GM19023 (cell line): Measurements from ENCODE around the gene CSNK2A1.

Source experiments
- ATAC-seq: cut with Tn5 transposase; IDR thresholded peaks from one replicate; pipeline ENCODE4 v1.9.1; 2021; ENCODE audit warnings: mild to moderate bottlenecking, moderate library complexity; ENCODE audit not compliant: unreplicated experiment

CSNK2A1 gene

GRCh38 chr20:568097-568652, 24.6 kb upstream of the CSNK2A1 start:
- no peak for ATAC-seq

- no peak for ATAC-seq
Measured at GRCh38 chr20:564192-564591, 20.6 kb upstream of the CSNK2A1 start.

DNA sequence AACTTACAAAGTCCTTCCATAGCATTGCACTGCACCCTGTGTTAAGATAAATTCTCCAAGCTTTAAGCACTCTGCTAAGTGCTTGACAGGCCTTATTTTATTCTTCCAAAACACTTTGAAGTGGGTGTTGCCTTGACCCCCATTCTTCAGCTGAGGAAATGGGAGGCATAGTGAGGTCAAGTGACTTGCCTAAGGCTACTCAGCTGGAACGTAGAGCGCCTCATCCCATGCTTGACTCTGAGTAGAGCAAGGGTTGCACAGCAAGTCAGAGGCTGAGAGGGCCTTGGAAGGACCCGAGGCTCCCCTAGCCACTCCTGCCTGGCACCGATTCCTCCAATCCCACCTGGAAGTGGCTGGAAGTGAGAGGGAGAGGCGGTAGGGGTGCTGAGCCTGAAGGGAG, 19.6 kb upstream of the CSNK2A1 start:
- ATAC-seq: no peak

DNA sequence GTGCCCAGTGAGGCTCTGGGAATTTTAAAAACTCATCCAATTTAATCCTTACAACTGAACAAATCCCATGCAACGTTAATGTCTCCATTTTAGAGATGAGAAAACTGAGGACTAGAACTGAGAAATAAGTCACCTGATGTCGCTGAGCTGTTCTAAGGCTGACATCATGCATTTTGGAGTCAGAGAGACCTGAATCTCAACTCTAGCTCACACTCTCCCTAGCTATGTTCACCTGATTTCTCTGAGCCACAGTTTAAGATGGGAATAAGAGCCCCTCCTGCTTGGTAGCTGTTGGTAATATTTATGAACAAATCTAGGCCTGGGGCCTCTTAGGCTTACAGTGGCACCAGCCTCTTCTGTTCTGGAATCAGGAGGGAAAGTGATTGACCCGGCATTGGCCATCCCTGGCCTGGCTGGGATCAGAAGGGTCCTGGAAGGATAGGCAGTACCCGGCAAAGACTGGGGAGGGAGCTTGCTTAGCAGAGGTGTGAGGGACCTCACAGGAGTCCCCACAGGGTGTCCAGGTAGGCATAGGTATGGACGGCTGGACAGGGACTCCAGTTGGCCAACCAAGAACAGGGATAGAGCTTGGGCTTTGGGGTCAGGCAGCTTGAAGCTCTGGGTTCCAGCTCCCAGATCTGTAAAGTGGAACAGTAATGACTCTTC, 18.8 kb upstream of the CSNK2A1 start:
- ATAC-seq: no peak

- no peak for ATAC-seq
Measured at GRCh38 chr20:561437-562231, 18.0 kb upstream of the CSNK2A1 start.

DNA sequence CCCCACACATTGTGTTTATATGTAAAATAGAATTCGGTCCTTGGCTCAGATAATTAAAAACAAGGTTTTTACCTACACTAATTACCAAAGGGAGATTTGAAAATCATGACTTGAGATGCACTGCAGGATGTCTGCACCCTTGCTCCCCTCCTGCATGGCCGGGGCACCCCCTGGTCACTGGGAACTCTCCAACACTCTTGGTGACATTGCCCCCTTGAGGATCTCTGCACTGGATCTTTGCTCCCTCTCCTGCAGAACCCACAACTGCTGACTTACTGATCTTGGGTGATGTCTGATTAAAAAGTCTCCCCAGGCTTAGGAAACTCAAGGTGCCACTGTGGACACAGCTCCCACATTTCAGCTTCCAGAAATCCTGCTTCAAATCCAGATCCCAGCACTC, 17.1 kb upstream of the CSNK2A1 start:
- ATAC-seq: no peak

DNA sequence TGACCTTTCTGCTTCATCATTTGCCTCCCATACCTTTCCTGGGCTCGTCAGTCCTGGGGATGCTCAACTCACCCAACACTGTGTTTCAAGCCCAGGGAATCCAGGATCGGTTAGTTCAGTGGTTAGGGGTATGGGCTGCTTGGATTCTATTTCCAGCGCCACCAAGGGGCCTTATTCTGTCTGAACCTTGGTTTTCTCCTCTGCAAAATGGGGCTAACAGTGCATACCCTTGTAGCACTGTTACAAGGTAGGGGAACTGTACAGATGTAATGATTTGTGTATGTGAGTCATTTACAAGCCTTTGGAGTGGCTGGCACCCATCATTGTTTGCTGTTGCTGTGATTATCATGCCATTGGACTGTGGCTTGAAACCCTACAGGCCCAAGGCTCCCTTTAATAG, 14.5 kb upstream of the CSNK2A1 start:
- no peak for ATAC-seq

DNA sequence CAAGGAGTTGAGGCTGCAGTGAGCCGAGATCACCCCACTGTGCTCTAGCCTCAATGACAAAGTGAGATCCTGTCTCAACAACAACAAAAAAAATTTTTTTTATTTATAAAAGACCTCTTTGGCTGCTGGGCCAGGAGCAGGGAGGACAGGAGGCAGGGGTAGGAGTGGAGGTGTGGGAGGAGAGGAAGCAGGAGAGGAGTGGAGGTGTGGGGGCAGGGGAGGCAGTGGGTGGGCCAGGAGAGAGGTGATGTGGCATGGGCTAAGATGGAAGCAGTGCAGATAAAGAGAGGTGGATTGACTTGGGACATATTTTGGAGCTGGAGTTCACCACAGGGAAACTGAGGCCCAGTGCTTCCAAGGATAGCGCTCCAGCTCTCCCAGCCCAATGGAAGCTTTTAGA, 13.4 kb upstream of the CSNK2A1 start:
- ATAC-seq: no peak

DNA sequence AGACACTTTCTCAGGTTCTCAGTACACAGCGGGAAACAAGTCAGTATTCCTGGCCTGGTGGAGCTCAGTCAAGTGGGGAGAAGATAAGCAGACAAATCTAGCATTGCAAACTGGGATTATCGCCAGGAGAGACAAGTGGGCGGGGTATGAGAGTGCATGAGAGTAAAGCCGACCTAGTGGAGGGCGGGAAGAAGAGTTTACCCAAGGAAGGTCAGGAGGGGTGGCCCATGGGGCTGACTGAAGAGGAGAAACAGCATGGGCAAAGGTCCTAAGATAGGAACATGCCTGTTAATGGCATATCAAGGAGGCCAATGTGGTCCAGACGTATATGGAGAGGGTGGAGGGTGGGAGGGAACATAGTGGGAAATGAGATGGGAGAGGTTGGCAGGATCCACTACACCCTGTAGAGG, 12.4 kb upstream of the CSNK2A1 start:
- ATAC-seq: no peak

- ATAC-seq: no peak
Measured at GRCh38 chr20:550611-551010, 7.0 kb upstream of the CSNK2A1 start.

- ATAC-seq: no peak
Measured at GRCh38 chr20:549722-550496, 6.3 kb upstream of the CSNK2A1 start.

DNA sequence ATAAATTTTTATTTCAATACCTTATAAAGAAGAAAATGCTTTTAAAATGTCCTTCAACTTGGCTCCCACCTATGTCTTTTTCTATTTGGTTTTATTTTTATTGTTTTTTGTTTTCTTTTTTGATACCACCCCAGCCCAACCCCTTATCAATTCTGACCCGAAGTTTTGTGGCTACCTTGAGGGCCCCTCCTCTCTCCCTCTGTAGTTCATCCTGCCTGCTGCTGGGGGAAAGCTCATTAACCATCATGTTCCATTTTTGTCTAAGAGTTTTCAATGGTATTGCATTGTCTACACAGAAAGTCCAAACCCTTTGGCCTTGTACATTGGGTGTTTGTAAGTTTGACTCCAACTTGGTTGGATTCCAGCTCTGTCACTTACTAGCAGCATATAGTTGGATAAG, 5.3 kb upstream of the CSNK2A1 start:
- ATAC-seq: no peak

- no peak for ATAC-seq
Measured at GRCh38 chr20:547394-547793, 3.8 kb upstream of the CSNK2A1 start.

GRCh38 chr20:546353-546752, 2.8 kb upstream of the CSNK2A1 start:
- no peak for ATAC-seq

- ATAC-seq: no peak
Measured at GRCh38 chr20:544153-544725, 649 bp upstream of the CSNK2A1 start.

DNA sequence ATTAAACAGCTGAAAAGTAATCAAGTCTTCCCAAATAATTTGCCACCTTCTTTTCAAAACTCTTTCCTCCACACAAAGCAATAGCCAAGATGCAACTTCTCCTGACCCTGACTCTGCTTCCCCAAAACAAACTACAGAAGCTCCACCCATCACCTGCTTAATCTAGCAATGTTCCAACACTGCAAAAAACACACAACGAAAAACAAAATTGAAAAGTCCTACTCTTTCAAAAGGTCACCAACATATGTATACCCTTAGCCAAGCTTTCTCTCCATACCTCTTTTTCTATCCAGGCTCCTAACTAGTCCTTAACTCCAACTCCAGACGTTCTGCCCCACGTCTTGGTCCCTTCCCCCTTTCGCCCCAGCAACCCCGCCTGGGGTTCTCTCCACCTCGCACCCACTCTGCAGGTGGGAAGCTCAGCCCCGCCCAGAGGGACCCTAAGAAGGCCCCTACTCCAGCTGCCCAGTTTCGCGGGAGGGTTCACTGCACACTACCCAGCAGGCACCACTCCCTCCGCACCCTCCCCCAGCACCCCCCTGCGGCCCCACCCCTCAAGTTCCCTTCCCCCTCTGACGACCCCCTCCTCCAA, 717 bp downstream of the CSNK2A1 start:
- ATAC-seq: peak; percentile 10

GRCh38 chr20:540391-541201, 3.0 kb downstream of the CSNK2A1 start:
- no peak for ATAC-seq

- ATAC-seq: no peak
Measured at GRCh38 chr20:539848-540247, 3.7 kb downstream of the CSNK2A1 start.

DNA sequence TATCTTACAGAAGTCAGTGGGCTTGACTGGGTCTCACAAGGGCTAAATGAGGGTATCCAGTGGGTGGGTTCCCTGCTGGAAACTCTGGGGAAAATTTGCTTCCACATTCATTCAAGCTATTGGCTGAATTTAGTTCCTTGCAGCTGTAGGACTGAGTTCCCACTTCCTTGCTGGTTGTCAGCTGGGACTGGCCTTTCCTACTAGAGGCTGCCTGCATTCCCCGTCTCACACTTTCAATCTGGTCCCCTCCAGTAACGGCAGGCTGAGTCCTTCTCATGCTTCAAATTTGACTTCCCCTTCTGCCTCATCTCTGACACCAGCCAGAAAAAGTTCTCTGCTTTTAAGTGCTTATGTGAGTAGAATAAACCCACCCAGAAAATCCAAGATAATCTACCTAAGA, 4.4 kb downstream of the CSNK2A1 start:
- no peak for ATAC-seq

- ATAC-seq: no peak
Measured at GRCh38 chr20:537983-538382, 5.6 kb downstream of the CSNK2A1 start.
